HEK293 (cell line): ENCODE measurements around the gene CA5A.

Source experiments
- CTCF ChIA-PET: fragments of 350-600 bp; formaldehyde crosslinking; extraction: SDS; loops from one replicate; lab custom pipeline; 2021; ENCODE audit warnings: antibody characterized with exemption; lab: Yijun Ruan, JAX
- POLR2A ChIA-PET: fragments of 300-600 bp; formaldehyde crosslinking; extraction: SDS; loops from one replicate; lab custom pipeline; 2020; ENCODE audit warnings: antibody characterized with exemption, inconsistent platforms; lab: Yijun Ruan, JAX
- H3K27ac ChIP-seq: fragments of 200-500 bp; sonication (Bioruptor generic); 2 replicates; pipeline ENCODE4 v1.5.1; 2014; ENCODE audit warnings: low read depth, low read length, control low read depth, inconsistent platforms; ENCODE audit errors: extremely low read depth
- H3K36me3 ChIP-seq, 2 experiments: fragments of 200-500 bp in 1 of 2; sonication (Bioruptor generic) in 1 of 2; 1 replicate in 1 of 2; 2 replicates in 1 of 2; pipeline ENCODE4 v1.5.1; 2014 to 2017; ENCODE audit warnings: inconsistent platforms in 2 of 2, low read length in 2 of 2; ENCODE audit not compliant: control insufficient read depth in 2 of 2, insufficient read depth in 1 of 2
- H3K4me1 ChIP-seq: fragments of 200-500 bp; sonication (Bioruptor generic); 2 replicates; pipeline ENCODE4 v1.5.1; 2014; ENCODE audit warnings: mild to moderate bottlenecking, low read length, inconsistent platforms; ENCODE audit not compliant: control insufficient read depth, insufficient read depth
- H3K4me3 ChIP-seq: 2 replicates; pipeline ENCODE4 v1.5.1; 2011; ENCODE audit warnings: low read depth, mild to moderate bottlenecking, control low read depth, low read length, moderate library complexity
- H3K9me3 ChIP-seq: fragments of 200-500 bp; sonication (Bioruptor generic); 2 replicates; pipeline ENCODE4 v1.5.1; 2014; ENCODE audit warnings: low read depth, low read length, inconsistent platforms; ENCODE audit not compliant: control insufficient read depth, insufficient read depth
- GLI2 ChIP-seq: fragments of 450-650 bp; formaldehyde crosslinking; IDR thresholded peaks from 2 replicates; pipeline ENCODE4; 2017; ENCODE audit warnings: missing biosample characterization, missing genetic modification characterization, low read depth, borderline replicate concordance
- PRDM10 ChIP-seq: fragments of 450-650 bp; formaldehyde crosslinking; IDR thresholded peaks from 2 replicates; pipeline ENCODE4 v1.5.1; 2016; ENCODE audit warnings: missing biosample characterization, missing genetic modification characterization
- SETDB1 ChIP-seq: IDR thresholded peaks from one replicate; pipeline ENCODE4 v1.6.1; 2017; ENCODE audit warnings: mild to moderate bottlenecking, low read length, moderate library complexity, mixed read lengths; ENCODE audit not compliant: insufficient read length
- ZBTB17 ChIP-seq: fragments of 450-650 bp; formaldehyde crosslinking; IDR thresholded peaks from 2 replicates; pipeline ENCODE4 v1.5.1; 2016; ENCODE audit warnings: missing biosample characterization, missing genetic modification characterization
- ZBTB21 ChIP-seq: fragments of 450-650 bp; formaldehyde crosslinking; IDR thresholded peaks from 2 replicates; pipeline ENCODE4 v1.5.1; 2017; ENCODE audit warnings: missing biosample characterization, missing genetic modification characterization
- ZBTB8A ChIP-seq: fragments of 450-650 bp; formaldehyde crosslinking; IDR thresholded peaks from 2 replicates; pipeline ENCODE4 v1.5.1; 2016; ENCODE audit warnings: missing biosample characterization, missing genetic modification characterization
- ZFHX2 ChIP-seq: fragments of 450-650 bp; formaldehyde crosslinking; conservative IDR thresholded peaks from 2 replicates; pipeline ENCODE4 v1.5.1; 2016; ENCODE audit warnings: missing biosample characterization, missing genetic modification characterization
- ZNF146 ChIP-seq: fragments of 450-650 bp; formaldehyde crosslinking; IDR thresholded peaks from 2 replicates; pipeline ENCODE4 v1.5.1; 2016; ENCODE audit warnings: missing biosample characterization, missing genetic modification characterization
- ZNF654 ChIP-seq: fragments of 450-650 bp; formaldehyde crosslinking; IDR thresholded peaks from 2 replicates; pipeline ENCODE4 v1.5.1; 2016; ENCODE audit warnings: low read depth, missing biosample characterization, missing genetic modification characterization
- ZNF776 ChIP-seq: fragments of 450-650 bp; formaldehyde crosslinking; IDR thresholded peaks from 2 replicates; pipeline ENCODE4 v1.5.0; 2017; ENCODE audit warnings: missing biosample characterization, missing genetic modification characterization, borderline replicate concordance

Gene CA5A

GRCh38 chr16:87970186-87970585 lies 33.9 kb upstream of the CA5A start:
- TF ChIP-seq SETDB1 (no peak), ZNF654 (tag by site-specific recombination) (no peak), ZFHX2 (tag by site-specific recombination) (no peak), ZNF146 (tag by site-specific recombination) (no peak), ZBTB21 (tag by site-specific recombination) (no peak)
- TF ChIP-seq, all 188 proteins: peak for 0
- ChIA-PET POLR2A (no interaction called here), CTCF (no interaction called here)
- H3K36me3 ChIP-seq = no peaks in the 10 kb centered on the region; a peak in 1 of 3 replicates
- H3K4me3 ChIP-seq = no peak overlapping the region
- H3K9me3 ChIP-seq = no peaks in the 10 kb centered on the region
- no peak overlapping the region for H3K27ac ChIP-seq
- H3K4me1 ChIP-seq = 0 out of 2 replicates have a peak, but pooled peaks cover 3% of the 10 kb centered on the region

GRCh38 chr16:87968541-87968940 lies 32.2 kb upstream of the CA5A start:
- CTCF ChIA-PET = interaction anchor here (0.6 kb wide), 1 partner anchor 40 kb away, joined by 7 read pairs; no protein-coding TSS in a partner anchor
- TF ChIP-seq ZNF776 (tag by site-specific recombination) = no peak
- POLR2A ChIA-PET = interaction anchor here (0.6 to 1.3 kb wide), 2 partner anchors 15 to 17 kb away, joined by 4 to 5 read pairs; partner anchors contain the start of gene BANP

GRCh38 chr16:87966685-87967185 lies 30.4 kb upstream of the CA5A start:
- H3K27ac ChIP-seq = no peak overlapping the region
- CTCF ChIA-PET = no interaction called here

More at GRCh38 chr16:87968541-87968940, 32.2 kb upstream of the CA5A start:
- Histone ChIP-seq H3K27ac (no peak overlapping the region), H3K36me3 (no peaks in the 10 kb centered on the region; a peak in 1 of 3 replicates), H3K9me3 (no peaks in the 10 kb centered on the region), H3K4me1 (0 out of 2 replicates have a peak, but pooled peaks cover 6% of the 10 kb centered on the region), H3K4me3 (no peak overlapping the region)

GRCh38 chr16:87966064-87966645 lies 29.8 kb upstream of the CA5A start:
- no peak overlapping the region for H3K4me3 ChIP-seq
- POLR2A ChIA-PET = interaction anchor here (1.3 kb wide), 1 partner anchor 12 kb away, joined by 3 read pairs; no protein-coding TSS in a partner anchor
- H3K27ac ChIP-seq = peak overlapping the region; percentile 30; the same call in 1 of the 2 replicates
- H3K36me3 ChIP-seq = no peaks in the 10 kb centered on the region; a peak in 1 of 3 replicates
- TF ChIP-seq GLI2 (tag by site-specific recombination) (no peak), ZBTB17 (tag by site-specific recombination) (peak; percentile 64)
- CTCF ChIA-PET = no interaction called here
- no peaks in the 10 kb centered on the region for H3K9me3 ChIP-seq
- H3K4me1 ChIP-seq = peaks cover 9% of the 10 kb centered on the region; the same call in 1 of the 2 replicates

More at GRCh38 chr16:87966685-87967185, 30.4 kb upstream of the CA5A start:
- TF ChIP-seq PRDM10 (tag by site-specific recombination) (peak; percentile 72), ZBTB8A (tag by site-specific recombination) (no peak)
- no peaks in the 10 kb centered on the region for H3K9me3 ChIP-seq
- H3K4me1 ChIP-seq = 0 out of 2 replicates have a peak, but pooled peaks cover 9% of the 10 kb centered on the region
- POLR2A ChIA-PET = interaction anchor here (1.3 kb wide), 1 partner anchor 13 kb away, joined by 3 read pairs; no protein-coding TSS in a partner anchor
- no peak overlapping the region for H3K4me3 ChIP-seq
- no peaks in the 10 kb centered on the region; a peak in 1 of 3 replicates for H3K36me3 ChIP-seq
